SU-DHL-6 (cell line): ENCODE data around the gene EPC2.

ENCODE experiments used
- CTCF ChIP-seq: fragments of 200-600 bp; sonication (generic); IDR thresholded peaks from one replicate; pipeline ENCODE4 v1.5.1; 2017; ENCODE audit warnings: antibody characterized with exemption, mild to moderate bottlenecking, low read length, moderate library complexity; ENCODE audit not compliant: insufficient read depth, poor library complexity, severe bottlenecking
- EZH2phosphoT487 ChIP-seq: fragments of 200-600 bp; sonication (generic), shearing (Covaris generic); conservative IDR thresholded peaks from 2 replicates; pipeline ENCODE4 v1.6.1; 2018; ENCODE audit warnings: mild to moderate bottlenecking, antibody characterized with exemption, low read length, moderate library complexity, mixed read lengths

- TF ChIP-seq CTCF (no peak), EZH2phosphoT487 (no peak)
Measured at GRCh38 chr2:148739454-148740105, 95.0 kb downstream of the EPC2 start.
